SH-SY5Y (cell line): Measurements from ENCODE around the gene EPAS1.

Experiments
- GATA2 ChIP-seq: IDR thresholded peaks from 2 replicates; pipeline ENCODE4 v1.6.1; 2011; ENCODE audit warnings: mild to moderate bottlenecking, low read depth, low read length
- GATA3 ChIP-seq: IDR thresholded peaks from 2 replicates; pipeline ENCODE4 v1.6.1; 2011; ENCODE audit warnings: low read depth, mild to moderate bottlenecking, low read length, moderate library complexity

DNA sequence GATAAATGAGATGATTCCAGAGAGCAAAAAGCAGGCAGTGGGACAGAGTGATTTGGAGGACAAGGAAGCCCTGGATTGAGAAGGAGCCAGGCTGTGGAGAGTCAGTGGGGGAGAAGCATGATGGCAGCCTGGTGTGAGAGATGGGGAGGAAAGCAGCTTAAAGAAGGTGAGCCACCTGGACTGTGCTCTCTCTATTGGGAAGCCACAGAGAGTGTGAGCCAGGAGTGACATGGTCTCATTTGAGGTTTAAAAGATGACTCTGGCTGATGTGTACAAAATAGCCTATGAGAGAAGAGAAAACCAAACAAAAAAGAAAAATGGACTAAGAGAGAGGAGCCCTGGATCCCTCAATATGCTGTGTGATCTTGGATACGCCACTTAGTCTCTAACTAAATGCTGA is 12.9 kb upstream of the EPAS1 start:
- TF ChIP-seq GATA2: no peak
- no peak for TF ChIP-seq GATA3
